ENCODE data around the gene CCL2. TPM values are rescaled to one million over a fixed set of nuclear protein-coding genes. Genes with fewer than 3 reads are reported as not detected.
"Not testable (repeated sequence)": the region's sequence is repeated elsewhere in the genome, so short reads cannot be mapped to it uniquely, and the experiment has no call there.

The CCL2 gene
- polyA plus RNA-seq (ENCODE audit: insufficient read length in 3 of 3), result 10 to 100 TPM; 14.9 to 17.8 (median 15.7) TPM
- long read RNA-seq, donor 1, transcript CCL2-201 (3 exons, 741 nt), result major isoform, 8 of 9 reads
- long read RNA-seq, donor 1, partial matches to known transcripts, result 0 of 9 reads
- long read RNA-seq, donor 1, other reads (novel, unspliced or antisense), result 0 of 9 reads
- long read RNA-seq, donor 2, transcript CCL2-201 (3 exons, 741 nt), result major isoform, 10 of 15 reads
- long read RNA-seq, donor 2, partial matches to known transcripts, result 0 of 15 reads
- long read RNA-seq, donor 2, other reads (novel, unspliced or antisense), result 0 of 15 reads
- long read RNA-seq, donor 3, transcript CCL2-203 (1 exons, 996 nt), result major isoform, 7 of 15 reads
- long read RNA-seq, donor 3, transcript CCL2-201 (3 exons, 741 nt), result major isoform, 7 of 15 reads
- long read RNA-seq, donor 3, partial matches to known transcripts, result 0 of 15 reads
- long read RNA-seq, donor 3, other reads (novel, unspliced or antisense), result 0 of 15 reads
- long read RNA-seq, donor 4, transcript CCL2-201 (3 exons, 741 nt), result major isoform, 22 of 30 reads
- long read RNA-seq, donor 4, transcript CCL2-203 (1 exons, 996 nt), result minor isoform, 5 of 30 reads
- long read RNA-seq, donor 4, partial matches to known transcripts, result 0 of 30 reads
- long read RNA-seq, donor 4, other reads (novel, unspliced or antisense), result 0 of 30 reads
- long read RNA-seq, donor 5, transcript CCL2-201 (3 exons, 741 nt), result major isoform, 9 of 10 reads
- long read RNA-seq, donor 5, partial matches to known transcripts, result 0 of 10 reads
- long read RNA-seq, donor 5, other reads (novel, unspliced or antisense), result 0 of 10 reads
- long read RNA-seq, donor 6, transcript CCL2-201 (3 exons, 741 nt), result major isoform, 5 of 6 reads
- long read RNA-seq, donor 6, partial matches to known transcripts, result 0 of 6 reads
- long read RNA-seq, donor 6, other reads (novel, unspliced or antisense), result 0 of 6 reads
- long read RNA-seq, donor 7, transcript CCL2-203 (1 exons, 996 nt), result minor isoform, 7 of 19 reads
- long read RNA-seq, donor 7, transcript CCL2-201 (3 exons, 741 nt), result major isoform, 10 of 19 reads
- long read RNA-seq, donor 7, partial matches to known transcripts, result 0 of 19 reads
- long read RNA-seq, donor 7, other reads (novel, unspliced or antisense), result 0 of 19 reads
- long read RNA-seq, donor 8, transcript CCL2-201 (3 exons, 741 nt), result major isoform, 20 of 34 reads
- long read RNA-seq, donor 8, transcript CCL2-203 (1 exons, 996 nt), result minor isoform, 14 of 34 reads
- long read RNA-seq, donor 8, partial matches to known transcripts, result 0 of 34 reads
- long read RNA-seq, donor 8, other reads (novel, unspliced or antisense), result 0 of 34 reads
- long read RNA-seq, donor 9, transcript CCL2-201 (3 exons, 741 nt), result major isoform, 15 of 23 reads
- long read RNA-seq, donor 9, transcript CCL2-203 (1 exons, 996 nt), result minor isoform, 5 of 23 reads
- long read RNA-seq, donor 9, partial matches to known transcripts, result 0 of 23 reads
- long read RNA-seq, donor 9, other reads (novel, unspliced or antisense), result 0 of 23 reads
- long read RNA-seq, donor 10, transcript CCL2-201 (3 exons, 741 nt), result major isoform, 8 of 14 reads
- long read RNA-seq, donor 10, transcript CCL2-203 (1 exons, 996 nt), result minor isoform, 5 of 14 reads
- long read RNA-seq, donor 10, partial matches to known transcripts, result 0 of 14 reads
- long read RNA-seq, donor 10, other reads (novel, unspliced or antisense), result 0 of 14 reads
- long read RNA-seq, donor 11, partial matches to known transcripts, result 0 of 8 reads
- long read RNA-seq, donor 11, other reads (novel, unspliced or antisense), result 0 of 8 reads
- long read RNA-seq, donor 12, transcript CCL2-201 (3 exons, 741 nt), result major isoform, 14 of 19 reads
- long read RNA-seq, donor 12, partial matches to known transcripts, result 0 of 19 reads
- long read RNA-seq, donor 12, other reads (novel, unspliced or antisense), result 0 of 19 reads
- long read RNA-seq, donor 13, transcript CCL2-201 (3 exons, 741 nt), result major isoform, 10 of 15 reads
- long read RNA-seq, donor 13, partial matches to known transcripts, result 0 of 15 reads
- long read RNA-seq, donor 13, other reads (novel, unspliced or antisense), result 0 of 15 reads
- long read RNA-seq, donor 14, result 0 reads
- long read RNA-seq, donor 15, result 0 reads
- long read RNA-seq, donor 16, transcript CCL2-201 (3 exons, 741 nt), result major isoform, 18 of 25 reads
- long read RNA-seq, donor 16, transcript CCL2-203 (1 exons, 996 nt), result minor isoform, 7 of 25 reads
- long read RNA-seq, donor 16, partial matches to known transcripts, result 0 of 25 reads
- long read RNA-seq, donor 16, other reads (novel, unspliced or antisense), result 0 of 25 reads

- DNase-seq, result peak; percentile 77
Measured at GRCh38 chr17:34254651-34255380, at the start of gene CCL2. TSS of gene CCL2 (plus strand) at chr17:34255285. CDS start at chr17:34255350, 65 bp downstream.

- no peak for DNase-seq
Measured at GRCh38 chr17:34205401-34205800, 49.7 kb upstream of the CCL2 start.

- DNase-seq, result no peak
Measured at GRCh38 chr17:34206569-34206968, 48.5 kb upstream of the CCL2 start.

- no peak for DNase-seq
Measured at GRCh38 chr17:34207572-34207971, 47.5 kb upstream of the CCL2 start.

- DNase-seq, result no peak
Measured at GRCh38 chr17:34218748-34219147, 36.3 kb upstream of the CCL2 start.

- no peak for DNase-seq
Measured at GRCh38 chr17:34219405-34219804, 35.7 kb upstream of the CCL2 start.

GRCh38 chr17:34220045-34220751 is 34.9 kb upstream of the CCL2 start:
- DNase-seq, result no peak

- DNase-seq, result no peak
Measured at GRCh38 chr17:34220752-34221395, 34.2 kb upstream of the CCL2 start.

- no peak for DNase-seq
Measured at GRCh38 chr17:34221411-34221810, 33.7 kb upstream of the CCL2 start.

- no peak for DNase-seq
Measured at GRCh38 chr17:34222722-34223497, 32.2 kb upstream of the CCL2 start.

- DNase-seq, result no peak
Measured at GRCh38 chr17:34225046-34225445, 30.0 kb upstream of the CCL2 start.

- no peak for DNase-seq
Measured at GRCh38 chr17:34226011-34226743, 28.9 kb upstream of the CCL2 start.

GRCh38 chr17:34226744-34227034 is 28.4 kb upstream of the CCL2 start:
- no peak for DNase-seq

- not testable (repeated sequence) for DNase-seq
Measured at GRCh38 chr17:34227293-34227692, 27.8 kb upstream of the CCL2 start.

GRCh38 chr17:34227707-34228106 is 27.4 kb upstream of the CCL2 start:
- no peak for DNase-seq

- no peak for DNase-seq
Measured at GRCh38 chr17:34228781-34229180, 26.3 kb upstream of the CCL2 start.
